Measurements from ENCODE around the gene POC1A. TPM values are rescaled to one million over a fixed set of nuclear protein-coding genes. Genes with fewer than 3 reads are reported as not detected.

Gene POC1A
- total and polyA plus RNA-seq, 2 donors (not counting 3 experiments of a cell fraction or from before 2014, with no cell fraction given) = 14.8 to 19.4 TPM

DNA sequence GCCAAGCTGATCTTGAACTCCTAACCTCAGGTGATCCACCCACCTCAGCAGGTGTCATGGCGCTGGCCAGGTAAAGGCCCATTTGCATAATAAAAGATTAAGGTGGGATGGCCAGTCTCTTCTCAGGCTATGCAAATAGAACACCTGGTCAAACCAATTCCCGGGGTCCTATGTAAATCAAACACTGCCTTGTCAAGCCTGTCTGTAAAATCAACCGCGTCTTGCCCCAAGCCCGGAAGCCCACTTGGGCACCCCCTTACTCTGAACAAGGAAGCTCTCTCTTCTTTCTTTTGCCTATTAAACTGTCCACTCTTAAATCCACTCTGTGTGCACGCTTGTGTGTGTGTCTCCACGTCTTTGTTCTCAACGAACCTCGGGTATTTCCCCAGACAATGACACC, 13.0 kb upstream of the POC1A start:
- H3K27ac ChIP-seq (ENCODE audit: insufficient read depth, low read depth, low read length) = no peak overlapping the region
- no peak for TF ChIP-seq POLR2AphosphoS5 (IDR thresholded peaks at IDR 0.05; ENCODE audit: insufficient read depth, low read depth, low read length)
- H3K36me3 ChIP-seq (ENCODE audit: control insufficient read depth in 2 of 2, extremely low read depth in 1 of 2, insufficient read depth in 2 of 2, low read length in 2 of 2) = no peaks in the 10 kb centered on the region
- H4K20me1 ChIP-seq (replicated peaks; ENCODE audit: control insufficient read depth, extremely low read depth, insufficient read depth, low read length) = no peaks in the 10 kb centered on the region
- dilution Hi-C loops (cut with MboI; ENCODE audit: extremely low pct_ligation_motif_present, low sequenced_read_pairs) = no loop called here
- no peak for DNase-seq (ENCODE audit: low read depth, low spot score)
- intact Hi-C loops (cut with micrococcal nuclease) = no loop called here
- H3K4me2 ChIP-seq (ENCODE audit: insufficient read depth, low read length) = no peak overlapping the region
- H3K9me3 ChIP-seq (replicated peaks; ENCODE audit: control insufficient read depth, insufficient read depth, low read length) = no peaks in the 10 kb centered on the region
- no peaks in the 10 kb centered on the region for H3K4me1 ChIP-seq (ENCODE audit: control insufficient read depth, extremely low read depth, insufficient read depth, low read length)
- POLR2A ChIA-PET = no interaction called here
- no peak for FAIRE-seq
- no peak overlapping the region for H2AFZ ChIP-seq (ENCODE audit: low read depth, low read length)
- no peaks in the 10 kb centered on the region for H3K79me2 ChIP-seq (ENCODE audit: control insufficient read depth, insufficient read depth, low read length)
- CTCF ChIA-PET = interaction anchor here (0.9 to 1.1 kb wide), 2 partner anchors 12 to 21 kb away, joined by 3 read pairs; no protein-coding TSS in a partner anchor
- H3K9ac ChIP-seq (replicated peaks; ENCODE audit: extremely low read depth, insufficient read depth, low read length) = no peak overlapping the region
- no TSS peak for BruUV-seq (replicated peaks)
- no peaks in the 10 kb centered on the region for H3K9me1 ChIP-seq (replicated peaks; ENCODE audit: control insufficient read depth, extremely low read depth, insufficient read depth, low read length)
- H3K27me3 ChIP-seq (ENCODE audit: control insufficient read depth in 2 of 2, insufficient read depth in 2 of 2, low read length in 2 of 2) = no peaks in the 10 kb centered on the region
- H3K4me3 ChIP-seq (replicated peaks in 1 of 3; ENCODE audit: insufficient read depth in 1 of 3, low read depth in 1 of 3, low read length in 3 of 3) = no peak overlapping the region

DNA sequence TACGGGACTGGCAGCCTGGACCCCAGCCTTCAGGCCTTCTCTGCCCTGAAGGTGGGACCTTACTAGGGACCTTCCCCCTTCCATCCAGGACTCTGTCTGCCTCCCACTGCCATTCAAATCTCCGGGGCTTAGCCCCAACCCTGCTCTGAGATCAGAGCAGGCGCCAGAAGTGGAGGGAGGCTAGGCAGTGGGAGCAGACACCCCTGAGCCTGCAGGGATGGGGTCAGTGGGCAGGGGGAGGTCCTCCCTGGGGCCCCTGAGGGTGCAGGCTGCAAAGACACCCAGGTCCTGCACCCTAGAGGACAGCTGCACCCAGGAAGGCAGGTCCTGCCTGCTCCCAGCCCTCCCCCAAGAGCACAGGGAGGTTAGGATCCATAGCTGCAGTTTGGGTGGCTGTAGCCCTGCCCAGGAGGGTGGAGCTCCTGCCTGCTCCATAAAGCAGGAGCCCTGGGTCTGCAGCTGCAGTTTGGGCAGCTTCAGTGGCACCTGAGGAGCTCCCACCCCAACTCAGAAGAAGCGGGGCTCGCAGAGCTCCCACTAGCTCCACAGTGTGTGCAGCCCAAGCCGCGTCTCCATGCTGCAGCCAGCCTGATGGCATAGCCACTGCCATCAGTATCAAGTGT, 8.1 kb upstream of the POC1A start:
- dilution Hi-C loops (cut with MboI; ENCODE audit: extremely low pct_ligation_motif_present, low sequenced_read_pairs) = no loop called here
- Histone ChIP-seq H3K79me2 (ENCODE audit: control insufficient read depth, insufficient read depth, low read length) (no peaks in the 10 kb centered on the region), H3K4me1 (ENCODE audit: control insufficient read depth, extremely low read depth, insufficient read depth, low read length) (no peaks in the 10 kb centered on the region), H3K27ac (ENCODE audit: insufficient read depth, low read depth, low read length) (no peak overlapping the region), H3K9me1 (replicated peaks; ENCODE audit: control insufficient read depth, extremely low read depth, insufficient read depth, low read length) (no peaks in the 10 kb centered on the region), H2AFZ (ENCODE audit: low read depth, low read length) (no peak overlapping the region), H3K9ac (replicated peaks; ENCODE audit: extremely low read depth, insufficient read depth, low read length) (no peak overlapping the region), H3K27me3 (ENCODE audit: control insufficient read depth in 2 of 2, insufficient read depth in 2 of 2, low read length in 2 of 2) (peaks cover 0 to 1% of the 10 kb centered on the region in 2 experiments), H3K4me3 (replicated peaks in 1 of 3; ENCODE audit: insufficient read depth in 1 of 3, low read depth in 1 of 3, low read length in 3 of 3) (no peak overlapping the region), H3K36me3 (ENCODE audit: control insufficient read depth in 2 of 2, extremely low read depth in 1 of 2, insufficient read depth in 2 of 2, low read length in 2 of 2) (no peaks in the 10 kb centered on the region), H4K20me1 (replicated peaks; ENCODE audit: control insufficient read depth, extremely low read depth, insufficient read depth, low read length) (no peaks in the 10 kb centered on the region), H3K4me2 (ENCODE audit: insufficient read depth, low read length) (no peak overlapping the region), H3K9me3 (replicated peaks; ENCODE audit: control insufficient read depth, insufficient read depth, low read length) (no peaks in the 10 kb centered on the region)
- CTCF ChIA-PET = interaction anchor here (0.9 to 3.9 kb wide), 2 partner anchors 8 kb away, joined by 4 to 11 read pairs; partner anchors contain the start of gene POC1A
- TF ChIP-seq GATA2 (IDR thresholded peaks at IDR 0.05; ENCODE audit: insufficient read depth, insufficient read length, low read depth, low read length) = no peak
- TF ChIP-seq, protein P1, sequence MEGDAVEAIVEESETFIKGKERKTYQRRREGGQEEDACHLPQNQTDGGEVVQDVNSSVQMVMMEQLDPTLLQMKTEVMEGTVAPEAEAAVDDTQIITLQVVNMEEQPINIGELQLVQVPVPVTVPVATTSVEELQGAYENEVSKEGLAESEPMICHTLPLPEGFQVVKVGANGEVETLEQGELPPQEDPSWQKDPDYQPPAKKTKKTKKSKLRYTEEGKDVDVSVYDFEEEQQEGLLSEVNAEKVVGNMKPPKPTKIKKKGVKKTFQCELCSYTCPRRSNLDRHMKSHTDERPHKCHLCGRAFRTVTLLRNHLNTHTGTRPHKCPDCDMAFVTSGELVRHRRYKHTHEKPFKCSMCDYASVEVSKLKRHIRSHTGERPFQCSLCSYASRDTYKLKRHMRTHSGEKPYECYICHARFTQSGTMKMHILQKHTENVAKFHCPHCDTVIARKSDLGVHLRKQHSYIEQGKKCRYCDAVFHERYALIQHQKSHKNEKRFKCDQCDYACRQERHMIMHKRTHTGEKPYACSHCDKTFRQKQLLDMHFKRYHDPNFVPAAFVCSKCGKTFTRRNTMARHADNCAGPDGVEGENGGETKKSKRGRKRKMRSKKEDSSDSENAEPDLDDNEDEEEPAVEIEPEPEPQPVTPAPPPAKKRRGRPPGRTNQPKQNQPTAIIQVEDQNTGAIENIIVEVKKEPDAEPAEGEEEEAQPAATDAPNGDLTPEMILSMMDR (IDR thresholded peaks at IDR 0.05; ENCODE audit: extremely low read depth in 1 of 2, insufficient read depth in 1 of 2, low read depth in 1 of 2, low read length in 2 of 2) = no peak
- TF ChIP-seq JUN (IDR thresholded peaks at IDR 0.05; ENCODE audit: borderline replicate concordance, insufficient read depth, insufficient read length, low read depth) = no peak
- BruUV-seq (replicated peaks) = no TSS peak
- DNase-seq (ENCODE audit: low read depth, low spot score) = no peak
- POLR2A ChIA-PET = no interaction called here
- intact Hi-C loops (cut with micrococcal nuclease) = no loop called here
- no peak for FAIRE-seq

Measured in endothelial cell of umbilical vein (primary cell).